A549 treated with dexamethasone at 1 μM for 4 hours (cell line): ENCODE data around the gene CNRIP1. TPM values are rescaled to one million over a fixed set of nuclear protein-coding genes. Genes with fewer than 3 reads are reported as not detected.

Experiments
- total RNA-seq: library from RNA; stranded (reverse); fragments of 200-300 nt; extraction: Qiagen RNA extraction; gene quantifications from 5 replicates; pipeline ENCODE4 v1.2.3, GENCODE V29; 2022

Gene CNRIP1
- 1.4 to 2.3 TPM (median 1.7 TPM) in 5 replicates for total RNA-seq

GRCh38 chr2:68319398-68320117, at the start of gene CNRIP1:
TSS of gene CNRIP1 (minus strand) at chr2:68319949. CDS start at chr2:68319400, 549 bp downstream.

GRCh38 chr2:68365087-68365486, 45.3 kb upstream of the CNRIP1 start, which contains the start of gene PLEK:
TSS of gene PLEK (plus strand) at chr2:68365282. CDS start at chr2:68365352, 70 bp downstream.

GRCh38 chr2:68252400-68253218, 67.1 kb downstream of the CNRIP1 start, which contains the start of gene PPP3R1:
TSS of gene PPP3R1 (minus strand) at chr2:68252532. CDS start at chr2:68252127, 405 bp downstream.

Other genes starting within 250 kb of the CNRIP1 start
- gene PNO1, start 162.1 kb downstream of the CNRIP1 start, total RNA-seq = 52.9 to 62.2 TPM (median 55.9 TPM) in 5 replicates
- 63.5 to 76.6 TPM (median 69.2 TPM) in 5 replicates for gene PPP3R1, start 67.4 kb downstream of the CNRIP1 start, total RNA-seq
- gene PLEK, start 45.3 kb upstream of the CNRIP1 start, total RNA-seq = not detected in 5 replicates
- 0.43 to 0.64 TPM (median 0.53 TPM) in 5 replicates for gene FBXO48, start 147.3 kb upstream of the CNRIP1 start, total RNA-seq
- gene APLF, start 147.6 kb upstream of the CNRIP1 start, total RNA-seq = 0.58 to 0.80 TPM (median 0.72 TPM) in 5 replicates